ENCODE results near the gene GRIN2B. TPM values are rescaled to one million over a fixed set of nuclear protein-coding genes. Genes with fewer than 3 reads are reported as not detected.

GRIN2B gene
- polyA plus RNA-seq (ENCODE audit: insufficient read length): 0.03 TPM

GRCh38 chr12:13981296-13981962 is at the start of gene GRIN2B:
TSS of gene GRIN2B (minus strand) at chr12:13981602. CDS start at chr12:13866208, 115,394 bp downstream.
- no peak for DNase-seq (ENCODE audit: low read depth)

GRCh38 chr12:14026537-14026936 is 45.1 kb upstream of the GRIN2B start:
- DNase-seq (ENCODE audit: low read depth): no peak

DNA sequence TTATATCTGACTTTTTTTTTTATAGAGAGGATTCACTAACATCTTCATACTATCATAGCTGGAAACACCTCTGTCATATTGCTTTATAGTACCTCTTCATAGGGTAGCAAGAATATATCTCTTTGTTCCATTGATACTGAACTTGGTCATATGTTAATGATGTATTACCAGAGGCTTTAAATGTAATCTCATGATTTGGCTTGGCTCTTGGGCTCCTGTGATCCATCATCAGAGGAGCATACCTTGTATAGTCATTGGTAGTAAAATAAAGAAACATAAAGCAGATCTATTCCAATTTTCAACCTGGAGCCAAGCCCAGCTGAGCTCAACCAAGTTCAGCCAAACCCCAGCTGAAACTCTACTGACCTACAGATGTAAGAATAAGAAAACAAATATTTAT is 43.2 kb upstream of the GRIN2B start:
- no peak for DNase-seq (ENCODE audit: low read depth)

DNA sequence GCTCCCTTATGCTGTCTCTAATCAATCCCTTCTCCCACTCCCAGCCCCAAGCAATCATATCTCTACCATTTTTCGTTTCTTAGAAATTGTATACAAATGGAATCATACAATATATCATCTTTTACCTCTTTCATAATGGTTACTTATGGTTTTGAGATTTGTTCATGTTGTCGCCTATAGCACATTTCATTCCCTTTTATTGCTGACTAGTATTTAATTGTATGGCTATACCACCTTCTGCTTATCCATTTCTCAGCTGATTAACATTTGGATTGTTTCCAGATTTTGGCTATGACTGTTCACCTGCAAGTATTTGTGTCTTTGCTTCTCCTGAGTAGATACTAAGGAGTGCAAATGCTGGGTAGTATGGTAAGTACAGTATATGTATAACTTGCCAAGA is 36.7 kb upstream of the GRIN2B start:
- no peak for DNase-seq (ENCODE audit: low read depth)

DNA sequence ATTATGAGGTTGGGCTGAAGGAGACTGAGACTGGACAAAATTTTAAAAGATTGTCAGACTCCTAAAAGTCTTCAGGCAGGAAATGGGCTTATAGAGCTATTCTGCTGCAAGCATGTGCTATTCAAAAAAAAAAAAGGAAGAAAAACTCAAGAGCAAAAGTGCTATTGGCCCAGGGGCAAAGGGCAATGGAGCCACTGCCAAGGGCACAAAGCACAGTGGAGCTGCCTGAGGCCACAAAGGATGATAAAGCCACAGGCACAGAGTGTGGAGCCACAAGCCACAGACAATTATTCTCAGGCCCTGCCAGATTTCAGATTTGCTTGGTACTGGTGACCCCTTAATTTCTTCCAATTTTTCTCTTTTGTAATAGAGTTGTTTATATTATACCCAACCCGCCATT is 29.6 kb upstream of the GRIN2B start:
- DNase-seq (ENCODE audit: low read depth): no peak

GRCh38 chr12:14007639-14008038 is 26.2 kb upstream of the GRIN2B start:
- DNase-seq (ENCODE audit: low read depth): no peak

- no peak for DNase-seq (ENCODE audit: low read depth)
Measured at GRCh38 chr12:13992585-13992984, 11.2 kb upstream of the GRIN2B start.

DNA sequence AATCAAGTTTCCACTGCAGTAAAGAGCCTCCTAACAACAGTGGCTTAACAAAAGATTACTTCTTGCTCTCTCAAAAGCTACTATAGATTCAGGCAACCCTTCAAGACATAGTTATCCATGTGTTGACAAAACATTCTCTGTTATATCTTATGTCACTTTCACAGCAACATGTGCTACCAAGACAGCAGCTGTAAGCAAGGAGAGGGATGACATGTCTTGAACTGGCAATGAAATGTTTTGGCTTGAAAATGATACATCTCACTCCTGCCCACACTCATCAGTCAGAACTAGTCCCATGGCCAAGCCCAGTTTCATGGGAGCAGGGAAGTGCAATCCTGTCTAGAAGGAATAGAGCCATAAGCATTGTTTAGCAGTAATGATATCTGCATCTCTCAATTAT is 10.7 kb upstream of the GRIN2B start:
- no peak for DNase-seq (ENCODE audit: low read depth)

GRCh38 chr12:13986031-13986430 is 4.6 kb upstream of the GRIN2B start:
- DNase-seq (ENCODE audit: low read depth): no peak

- DNase-seq (ENCODE audit: low read depth): no peak
Measured at GRCh38 chr12:13981990-13982389, 588 bp upstream of the GRIN2B start.

DNA sequence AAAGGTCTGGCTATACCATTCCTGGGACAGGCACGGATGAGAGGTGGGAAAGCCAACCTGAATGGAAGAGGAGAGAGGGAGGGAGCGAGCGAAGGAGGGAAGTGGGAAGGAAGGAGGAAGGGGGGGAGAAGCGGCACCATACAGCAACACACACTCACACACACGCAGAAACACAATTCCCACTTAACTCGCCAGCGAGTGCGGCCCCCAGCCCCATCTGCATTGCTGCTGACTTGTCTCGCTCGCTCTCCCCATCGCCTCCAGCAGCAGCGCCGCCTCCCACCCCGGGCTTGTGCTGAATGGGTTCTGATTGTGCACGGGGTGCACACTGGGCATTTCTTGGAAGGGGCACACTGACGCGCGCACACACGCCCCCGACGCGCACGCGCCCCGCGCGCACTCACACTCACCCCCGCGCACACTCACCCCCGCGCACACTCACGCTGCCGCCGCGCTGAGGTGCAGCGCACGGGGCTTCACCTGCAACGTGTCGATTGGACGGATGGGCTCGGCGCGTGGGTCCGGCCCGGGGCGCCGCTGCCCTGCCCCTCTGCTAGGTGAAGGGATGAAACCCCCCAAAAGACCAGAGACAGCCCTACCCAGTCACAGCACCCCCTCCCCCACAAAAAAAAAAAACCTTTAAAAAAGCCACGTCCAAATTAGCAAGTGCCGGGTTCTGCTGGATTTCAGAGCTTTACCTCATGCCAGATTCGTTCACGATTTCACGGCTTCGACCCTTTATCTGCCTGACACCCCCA is 685 bp downstream of the GRIN2B start:
- DNase-seq (ENCODE audit: low read depth): no peak

DNA sequence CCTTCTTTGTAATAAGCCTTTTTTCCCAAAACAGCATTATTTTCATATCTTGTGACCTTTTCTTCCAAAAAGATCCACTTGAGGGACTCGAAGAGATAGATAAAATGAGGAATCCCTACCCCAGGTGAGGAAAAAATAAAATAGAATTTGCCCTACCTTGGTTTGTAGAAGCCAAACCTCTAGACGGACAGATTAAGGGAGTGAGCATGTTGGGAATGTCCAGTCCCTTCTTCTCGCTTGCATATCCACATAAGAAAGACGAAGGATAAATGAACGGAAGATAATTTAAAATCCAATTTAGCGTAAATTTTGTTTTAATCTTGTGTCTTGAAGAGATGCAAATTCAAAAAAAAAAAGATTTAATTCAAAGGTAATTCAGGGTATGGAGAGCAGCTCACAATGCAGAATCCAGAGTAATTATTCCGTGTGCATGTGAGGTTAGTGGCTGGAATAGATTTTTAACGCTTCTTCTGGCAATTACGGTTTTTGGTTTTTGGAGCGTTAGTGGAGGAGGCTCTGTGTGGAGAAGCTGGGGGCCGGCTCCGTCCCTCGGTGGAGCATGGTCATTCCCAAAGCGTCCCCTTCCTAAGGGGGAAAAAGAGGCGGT is 1.5 kb downstream of the GRIN2B start:
- no peak for DNase-seq (ENCODE audit: low read depth)

DNA sequence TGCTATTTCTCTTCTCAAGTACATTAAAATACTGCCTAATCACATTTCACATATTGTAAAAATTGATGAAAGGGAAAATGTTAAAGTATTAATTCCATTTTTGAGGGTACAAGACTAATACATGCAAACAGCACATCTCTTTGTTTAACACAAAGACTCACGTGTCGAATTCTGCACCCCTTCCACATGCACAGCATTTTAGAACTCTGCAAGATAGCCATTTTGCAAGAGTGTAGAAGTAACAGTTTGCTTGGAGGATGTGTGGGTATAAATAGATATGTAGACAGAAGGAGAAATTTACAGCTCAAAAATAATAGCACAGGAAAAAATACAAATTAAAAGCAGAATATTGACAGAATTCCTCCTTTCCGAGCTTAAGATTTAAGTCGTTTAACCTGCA is 2.5 kb downstream of the GRIN2B start:
- DNase-seq (ENCODE audit: low read depth): no peak

- DNase-seq (ENCODE audit: low read depth): no peak
Measured at GRCh38 chr12:13976880-13977279, 4.5 kb downstream of the GRIN2B start.

DNA sequence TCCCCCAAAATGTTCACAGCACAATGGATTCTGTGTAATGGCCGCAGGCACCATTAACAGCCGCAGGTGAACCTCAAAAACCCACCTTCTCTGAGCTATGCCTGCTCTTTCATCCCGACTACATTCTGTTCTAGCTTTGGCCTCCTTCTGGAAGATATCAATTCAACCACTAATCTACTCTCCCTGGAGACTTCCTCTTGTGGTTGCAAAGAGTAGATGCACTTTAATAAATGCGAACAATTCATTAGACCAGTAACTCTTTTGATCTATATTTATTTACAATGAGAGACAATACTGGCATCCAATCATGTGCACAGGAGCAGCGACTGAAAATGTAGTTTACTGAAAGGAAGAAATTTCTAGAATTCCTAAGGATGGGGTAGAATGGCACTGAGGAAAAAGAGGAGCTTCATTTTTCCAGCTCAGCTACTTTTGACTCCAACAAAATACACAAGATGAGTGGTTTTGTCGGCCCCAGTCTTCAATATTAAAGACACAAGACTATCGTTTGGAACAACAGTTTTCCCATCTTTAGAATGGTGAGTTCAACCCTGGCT is 5.3 kb downstream of the GRIN2B start:
- no peak for DNase-seq (ENCODE audit: low read depth)

- peak; percentile 22 for DNase-seq (ENCODE audit: low read depth)
Measured at GRCh38 chr12:13973996-13974395, 7.4 kb downstream of the GRIN2B start.

DNA sequence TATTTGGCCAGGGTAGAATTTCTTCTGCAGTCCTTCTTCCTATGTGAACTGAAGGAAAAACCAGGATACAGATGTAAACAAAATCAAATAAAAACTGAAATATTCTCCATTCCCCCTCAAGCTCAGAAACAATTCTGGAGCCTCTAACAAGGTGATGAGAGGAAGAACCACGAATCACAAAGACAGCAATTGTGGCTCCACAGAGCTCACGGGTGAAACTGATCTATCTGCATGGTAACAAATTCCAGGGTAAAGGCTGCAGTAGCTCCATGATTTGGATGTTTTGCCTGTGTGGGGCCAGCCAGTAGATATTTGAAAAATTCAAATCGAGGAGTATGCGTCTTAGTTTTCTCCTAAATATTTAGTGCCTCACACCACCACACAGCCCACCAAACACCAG is 10.6 kb downstream of the GRIN2B start:
- no peak for DNase-seq (ENCODE audit: low read depth)

DNA sequence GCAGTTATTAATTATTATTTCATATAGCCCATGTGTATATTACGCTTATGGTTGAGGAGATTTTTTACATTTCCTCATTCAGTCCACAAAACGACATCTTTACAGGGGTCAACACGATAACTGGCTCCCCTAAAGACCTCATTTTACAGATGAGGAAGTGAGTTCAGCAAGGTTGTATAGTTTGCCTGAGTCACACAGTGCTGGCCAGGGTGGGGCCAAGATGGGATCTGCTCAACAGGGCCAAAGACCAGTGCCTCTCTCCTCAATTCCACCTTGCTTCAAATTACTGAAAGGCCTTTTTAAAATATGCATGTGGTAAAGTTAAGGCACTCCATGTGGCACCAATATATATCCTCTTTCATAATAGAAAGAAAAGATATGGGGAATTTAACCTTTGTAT is 13.1 kb downstream of the GRIN2B start:
- no peak for DNase-seq (ENCODE audit: low read depth)

DNA sequence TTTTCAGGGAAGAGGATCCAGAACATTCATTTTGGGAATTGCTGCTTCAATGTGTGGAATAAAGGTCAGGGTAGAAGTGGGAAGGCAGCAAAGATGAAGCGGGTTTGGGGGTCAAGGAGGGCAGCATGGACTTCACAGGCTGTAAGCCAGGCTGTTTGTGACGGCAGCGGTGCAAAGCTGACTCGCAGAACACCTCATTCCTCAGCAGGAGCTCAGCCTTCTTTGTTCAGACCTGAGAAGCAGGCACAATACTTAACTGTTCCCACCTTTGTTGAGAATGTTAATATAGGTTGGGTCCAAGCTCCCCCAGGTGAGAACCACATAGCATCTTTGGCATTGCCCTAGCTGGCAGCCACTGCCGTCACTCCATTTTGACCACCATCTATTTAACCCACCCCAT is 16.7 kb downstream of the GRIN2B start:
- no peak for DNase-seq (ENCODE audit: low read depth)

DNA sequence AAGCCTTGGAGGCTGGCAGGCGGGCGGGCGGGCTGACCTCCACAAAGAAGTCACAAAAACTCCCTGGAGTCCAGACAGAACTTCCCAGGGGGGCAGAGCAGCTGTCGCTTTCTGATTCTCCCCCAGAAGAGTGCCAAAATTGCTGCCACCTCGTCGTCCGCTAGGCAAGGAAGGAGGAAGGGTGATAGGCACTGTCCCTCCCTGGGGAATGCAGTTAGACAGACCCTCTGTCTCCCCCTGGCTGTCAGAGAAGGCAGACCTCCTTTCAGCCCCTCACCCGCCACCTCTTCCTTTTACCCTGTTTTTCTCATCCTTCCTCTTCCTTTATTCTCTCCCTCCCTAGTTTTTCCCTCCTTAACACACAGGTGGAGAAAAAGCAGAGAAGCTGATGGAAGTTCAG is 18.7 kb downstream of the GRIN2B start:
- no peak for DNase-seq (ENCODE audit: low read depth)

GRCh38 chr12:13961971-13962370 is 19.4 kb downstream of the GRIN2B start:
- no peak for DNase-seq (ENCODE audit: low read depth)

GRCh38 chr12:13959131-13959723 is 22.2 kb downstream of the GRIN2B start:
- no peak for DNase-seq (ENCODE audit: low read depth)

All from forelimb muscle (tissue), 1 donor.